HEK293 (cell line): Measurements from ENCODE around the gene PDE6C.

ENCODE experiments used
- CTCF ChIA-PET: fragments of 350-600 bp; formaldehyde crosslinking; extraction: SDS; loops from one replicate; lab custom pipeline; 2021; ENCODE audit warnings: antibody characterized with exemption; lab: Yijun Ruan, JAX
- POLR2A ChIA-PET: fragments of 300-600 bp; formaldehyde crosslinking; extraction: SDS; loops from one replicate; lab custom pipeline; 2020; ENCODE audit warnings: antibody characterized with exemption, inconsistent platforms; lab: Yijun Ruan, JAX
- H3K27ac ChIP-seq: fragments of 200-500 bp; sonication (Bioruptor generic); 2 replicates; pipeline ENCODE4 v1.5.1; 2014; ENCODE audit warnings: low read depth, low read length, control low read depth, inconsistent platforms; ENCODE audit errors: extremely low read depth
- H3K36me3 ChIP-seq, 2 experiments: fragments of 200-500 bp in 1 of 2; sonication (Bioruptor generic) in 1 of 2; 1 replicate in 1 of 2; 2 replicates in 1 of 2; pipeline ENCODE4 v1.5.1; 2014 to 2017; ENCODE audit warnings: inconsistent platforms in 2 of 2, low read length in 2 of 2; ENCODE audit not compliant: control insufficient read depth in 2 of 2, insufficient read depth in 1 of 2
- H3K4me1 ChIP-seq: fragments of 200-500 bp; sonication (Bioruptor generic); 2 replicates; pipeline ENCODE4 v1.5.1; 2014; ENCODE audit warnings: mild to moderate bottlenecking, low read length, inconsistent platforms; ENCODE audit not compliant: control insufficient read depth, insufficient read depth
- H3K4me3 ChIP-seq: 2 replicates; pipeline ENCODE4 v1.5.1; 2011; ENCODE audit warnings: low read depth, mild to moderate bottlenecking, control low read depth, low read length, moderate library complexity
- H3K9me3 ChIP-seq: fragments of 200-500 bp; sonication (Bioruptor generic); 2 replicates; pipeline ENCODE4 v1.5.1; 2014; ENCODE audit warnings: low read depth, low read length, inconsistent platforms; ENCODE audit not compliant: control insufficient read depth, insufficient read depth
- BCL11B ChIP-seq: fragments of 450-650 bp; formaldehyde crosslinking; IDR thresholded peaks from 2 replicates; pipeline ENCODE4 v1.5.1; 2016; ENCODE audit warnings: low read depth, missing biosample characterization, missing genetic modification characterization
- CTCF ChIP-seq: fragments of 450-650 bp; formaldehyde crosslinking; IDR thresholded peaks from 2 replicates; pipeline ENCODE4 v1.5.1; 2016; ENCODE audit warnings: missing biosample characterization, missing genetic modification characterization
- EGR2 ChIP-seq: fragments of 450-650 bp; formaldehyde crosslinking; IDR thresholded peaks from 2 replicates; pipeline ENCODE4 v1.5.1; 2016; ENCODE audit warnings: low read depth, missing biosample characterization, missing genetic modification characterization
- GLI2 ChIP-seq: fragments of 450-650 bp; formaldehyde crosslinking; IDR thresholded peaks from 2 replicates; pipeline ENCODE4; 2017; ENCODE audit warnings: missing biosample characterization, missing genetic modification characterization, low read depth, borderline replicate concordance
- KLF16 ChIP-seq: fragments of 450-650 bp; formaldehyde crosslinking; IDR thresholded peaks from 2 replicates; pipeline ENCODE4 v1.5.1; 2017; ENCODE audit warnings: missing biosample characterization, missing genetic modification characterization
- KLF17 ChIP-seq: fragments of 450-650 bp; formaldehyde crosslinking; IDR thresholded peaks from 2 replicates; pipeline ENCODE4 v1.5.1; 2016; ENCODE audit warnings: missing biosample characterization, missing genetic modification characterization
- PATZ1 ChIP-seq: fragments of 450-650 bp; formaldehyde crosslinking; IDR thresholded peaks from 2 replicates; pipeline ENCODE4 v1.5.1; 2016; ENCODE audit warnings: missing biosample characterization, missing genetic modification characterization
- SP7 ChIP-seq: fragments of 450-650 bp; formaldehyde crosslinking; IDR thresholded peaks from 2 replicates; pipeline ENCODE4 v1.5.1; 2016; ENCODE audit warnings: missing biosample characterization, missing genetic modification characterization
- ZBTB20 ChIP-seq: fragments of 450-650 bp; formaldehyde crosslinking; IDR thresholded peaks from 2 replicates; pipeline ENCODE4 v1.5.1; 2016; ENCODE audit warnings: missing biosample characterization, missing genetic modification characterization
- ZBTB49 ChIP-seq: fragments of 450-650 bp; formaldehyde crosslinking; IDR thresholded peaks from 2 replicates; pipeline ENCODE4 v1.5.1; 2016; ENCODE audit warnings: missing biosample characterization, missing genetic modification characterization, low read depth
- ZEB2 ChIP-seq: fragments of 450-650 bp; formaldehyde crosslinking; IDR thresholded peaks from 2 replicates; pipeline ENCODE4 v1.5.1; 2016; ENCODE audit warnings: missing biosample characterization, missing genetic modification characterization
- ZFP3 ChIP-seq: fragments of 450-650 bp; formaldehyde crosslinking; IDR thresholded peaks from 2 replicates; pipeline ENCODE4 v1.5.1; 2016; ENCODE audit warnings: low read depth, missing biosample characterization, missing genetic modification characterization
- ZIC2 ChIP-seq: fragments of 450-650 bp; formaldehyde crosslinking; IDR thresholded peaks from 2 replicates; pipeline ENCODE4 v1.5.1; 2016; ENCODE audit warnings: missing biosample characterization, missing genetic modification characterization
- ZNF10 ChIP-seq: fragments of 450-650 bp; formaldehyde crosslinking; IDR thresholded peaks from 2 replicates; pipeline ENCODE4 v1.5.1; 2017; ENCODE audit warnings: missing biosample characterization, missing genetic modification characterization
- ZNF169 ChIP-seq: fragments of 450-650 bp; formaldehyde crosslinking; IDR thresholded peaks from 2 replicates; pipeline ENCODE4 v1.5.1; 2016; ENCODE audit warnings: missing biosample characterization, missing genetic modification characterization
- ZNF19 ChIP-seq: fragments of 450-650 bp; formaldehyde crosslinking; IDR thresholded peaks from 2 replicates; pipeline ENCODE4; 2016; ENCODE audit warnings: missing biosample characterization, missing genetic modification characterization, low read depth
- ZNF202 ChIP-seq: fragments of 450-650 bp; formaldehyde crosslinking; IDR thresholded peaks from 2 replicates; pipeline ENCODE4 v1.5.1; 2016; ENCODE audit warnings: missing biosample characterization, missing genetic modification characterization, borderline replicate concordance
- ZNF248 ChIP-seq: fragments of 450-650 bp; formaldehyde crosslinking; IDR thresholded peaks from 2 replicates; pipeline ENCODE4 v1.5.1; 2017; ENCODE audit warnings: missing biosample characterization, missing genetic modification characterization
- ZNF311 ChIP-seq: fragments of 450-650 bp; formaldehyde crosslinking; IDR thresholded peaks from 2 replicates; pipeline ENCODE4 v1.5.1; 2017; ENCODE audit warnings: missing biosample characterization, missing genetic modification characterization, borderline replicate concordance
- ZNF335 ChIP-seq: fragments of 450-650 bp; formaldehyde crosslinking; conservative IDR thresholded peaks from 2 replicates; pipeline ENCODE4 v1.5.1; 2016; ENCODE audit warnings: missing biosample characterization, missing genetic modification characterization
- ZNF341 ChIP-seq: fragments of 450-650 bp; formaldehyde crosslinking; IDR thresholded peaks from 2 replicates; pipeline ENCODE4; 2016; ENCODE audit warnings: low read depth, missing biosample characterization, missing genetic modification characterization
- ZNF366 ChIP-seq: fragments of 450-650 bp; formaldehyde crosslinking; conservative IDR thresholded peaks from 2 replicates; pipeline ENCODE4 v1.5.1; 2016; ENCODE audit warnings: missing biosample characterization, missing genetic modification characterization
- ZNF423 ChIP-seq: fragments of 450-650 bp; formaldehyde crosslinking; IDR thresholded peaks from 2 replicates; pipeline ENCODE4 v1.5.1; 2016; ENCODE audit warnings: missing biosample characterization, missing genetic modification characterization
- ZNF488 ChIP-seq: fragments of 450-650 bp; formaldehyde crosslinking; IDR thresholded peaks from 2 replicates; pipeline ENCODE4 v1.5.1; 2016; ENCODE audit warnings: missing biosample characterization, missing genetic modification characterization
- ZNF544 ChIP-seq: fragments of 450-650 bp; formaldehyde crosslinking; IDR thresholded peaks from 2 replicates; pipeline ENCODE4 v1.5.0; 2017; ENCODE audit warnings: missing biosample characterization, missing genetic modification characterization
- ZNF560 ChIP-seq: fragments of 450-650 bp; formaldehyde crosslinking; IDR thresholded peaks from 2 replicates; pipeline ENCODE4 v1.5.1; 2017; ENCODE audit warnings: missing biosample characterization, missing genetic modification characterization, borderline replicate concordance
- ZNF571 ChIP-seq: fragments of 450-650 bp; formaldehyde crosslinking; IDR thresholded peaks from 2 replicates; pipeline ENCODE4 v1.5.0; 2017; ENCODE audit warnings: missing biosample characterization, missing genetic modification characterization
- ZNF660 ChIP-seq: fragments of 450-650 bp; IDR thresholded peaks from 2 replicates; pipeline ENCODE4 v1.5.1; 2018; ENCODE audit warnings: missing biosample characterization, mild to moderate bottlenecking, missing genetic modification characterization
- ZNF707 ChIP-seq: fragments of 450-650 bp; formaldehyde crosslinking; IDR thresholded peaks from 2 replicates; pipeline ENCODE4 v1.5.1; 2016; ENCODE audit warnings: missing biosample characterization, missing genetic modification characterization
- ZNF792 ChIP-seq: fragments of 450-650 bp; formaldehyde crosslinking; IDR thresholded peaks from 2 replicates; pipeline ENCODE4 v1.5.1; 2016; ENCODE audit warnings: missing biosample characterization, missing genetic modification characterization

PDE6C gene

GRCh38 chr10:93566435-93567276 is 45.7 kb upstream of the PDE6C start, which contains the start of gene FFAR4:
TSS of gene FFAR4 (plus strand) at chr10:93566665. CDS start at chr10:93566721, 56 bp downstream.
- Histone ChIP-seq H3K4me1 (no peaks in the 10 kb centered on the region), H3K36me3 (no peaks in the 10 kb centered on the region), H3K27ac (no peak within 1 kb of the TSS), H3K4me3 (peak within 1 kb of the TSS; percentile 14; the same call in 1 of the 2 replicates), H3K9me3 (no peaks in the 10 kb centered on the region)
- ChIA-PET CTCF (interaction anchor here (3.7 kb wide), 1 partner anchor 12 kb away, joined by 21 read pairs; no protein-coding TSS in a partner anchor), POLR2A (no interaction called here)
- TF ChIP-seq ZNF366 (no peak), ZNF248 (tag by site-specific recombination) (no peak), ZNF10 (tag by site-specific recombination) (peak; percentile 22; the same call in 1 of the 2 replicates), EGR2 (tag by site-specific recombination) (no peak), PATZ1 (peak; percentile 35; the same call in 1 of the 2 replicates), ZIC2 (peak; percentile 35; the same call in 1 of the 2 replicates), KLF17 (tag by site-specific recombination) (peak; percentile 90), ZNF544 (no peak), ZNF169 (tag by site-specific recombination) (no peak), ZBTB49 (tag by site-specific recombination) (no peak), ZNF571 (no peak), ZNF560 (tag by site-specific recombination) (no peak), ZEB2 (tag by site-specific recombination) (peak; percentile 40; the same call in 1 of the 2 replicates), ZNF341 (tag by site-specific recombination) (peak; percentile 55), ZNF311 (tag by site-specific recombination) (no peak), ZNF660 (0 out of 2 replicates have a peak, but pooled peaks have one; percentile 52), CTCF (tag by site-specific recombination) (0 out of 2 replicates have a peak, but pooled peaks have one; percentile 5), GLI2 (tag by site-specific recombination) (no peak), ZNF707 (no peak), BCL11B (no peak), ZFP3 (tag by site-specific recombination) (no peak), SP7 (tag by site-specific recombination) (peak; percentile 52; the same call in 1 of the 2 replicates), ZNF202 (tag by site-specific recombination) (no peak), ZNF335 (tag by site-specific recombination) (peak; percentile 64), ZNF792 (no peak), ZNF488 (tag by site-specific recombination) (no peak), ZBTB20 (tag by site-specific recombination) (peak; percentile 22; the same call in 1 of the 2 replicates), KLF16 (peak; percentile 37; the same call in 1 of the 2 replicates), ZNF19 (tag by site-specific recombination) (no peak), ZNF423 (peak; percentile 67)
